Measurements from ENCODE around the gene RBM43.

RBM43 gene

GRCh38 chr2:151205571-151205970 lies 56.1 kb downstream of the RBM43 start:
- TF ChIP-seq GATA3 (IDR thresholded peaks at IDR 0.05; ENCODE audit: low read depth, low read length) (no peak), GATA2 (IDR thresholded peaks at IDR 0.05; ENCODE audit: low read depth, low read length) (no peak)

GRCh38 chr2:151204756-151205155 lies 56.9 kb downstream of the RBM43 start:
- TF ChIP-seq GATA3 (IDR thresholded peaks at IDR 0.05; ENCODE audit: low read depth, low read length), result no peak
- TF ChIP-seq GATA2 (IDR thresholded peaks at IDR 0.05; ENCODE audit: low read depth, low read length), result no peak

- TF ChIP-seq GATA3 (IDR thresholded peaks at IDR 0.05; ENCODE audit: low read depth, low read length) (no peak), GATA2 (IDR thresholded peaks at IDR 0.05; ENCODE audit: low read depth, low read length) (no peak)
Measured at GRCh38 chr2:151200844-151201243, 60.8 kb downstream of the RBM43 start.

- peak; percentile 54; the same call in 1 of the 2 replicates for TF ChIP-seq GATA3 (IDR thresholded peaks at IDR 0.05; ENCODE audit: low read depth, low read length)
- TF ChIP-seq GATA2 (IDR thresholded peaks at IDR 0.05; ENCODE audit: low read depth, low read length), result peak; percentile 58; the same call in 1 of the 2 replicates
Measured at GRCh38 chr2:151200277-151200676, 61.4 kb downstream of the RBM43 start.

- TF ChIP-seq GATA2 (IDR thresholded peaks at IDR 0.05; ENCODE audit: low read depth, low read length), result no peak
- TF ChIP-seq GATA3 (IDR thresholded peaks at IDR 0.05; ENCODE audit: low read depth, low read length), result no peak
Measured at GRCh38 chr2:151198645-151199044, 63.0 kb downstream of the RBM43 start.

All from SH-SY5Y (cell line).